Measurements from ENCODE around the gene PLPP1. TPM values are rescaled to one million over a fixed set of nuclear protein-coding genes. Genes with fewer than 3 reads are reported as not detected.

Gene PLPP1
- total and polyA plus RNA-seq, 2 of the 8 experiments (the other 6 are each of a cell fraction or from before 2014, with no cell fraction given), result 43.7 to 91.3 TPM

DNA sequence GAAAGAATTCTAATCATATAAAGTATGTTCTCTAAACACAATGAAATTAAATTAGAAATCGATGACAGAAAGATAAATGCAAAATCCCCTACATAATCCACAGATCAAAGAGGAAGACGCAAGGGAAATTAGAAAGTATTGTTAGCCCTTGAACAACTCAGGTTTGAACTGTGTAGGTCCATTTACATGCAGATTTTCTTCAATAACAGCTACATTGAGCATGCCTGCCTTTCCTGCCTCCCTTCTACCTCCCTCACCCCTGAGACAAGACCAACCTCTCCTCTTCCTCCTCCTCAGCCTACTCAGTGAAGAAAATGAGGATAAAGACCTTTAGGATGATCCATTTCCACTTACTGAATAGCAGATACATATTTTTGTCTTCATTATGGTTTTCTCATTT is 75.2 kb downstream of the PLPP1 start (continued):
- TF ChIP-seq, protein P1, sequence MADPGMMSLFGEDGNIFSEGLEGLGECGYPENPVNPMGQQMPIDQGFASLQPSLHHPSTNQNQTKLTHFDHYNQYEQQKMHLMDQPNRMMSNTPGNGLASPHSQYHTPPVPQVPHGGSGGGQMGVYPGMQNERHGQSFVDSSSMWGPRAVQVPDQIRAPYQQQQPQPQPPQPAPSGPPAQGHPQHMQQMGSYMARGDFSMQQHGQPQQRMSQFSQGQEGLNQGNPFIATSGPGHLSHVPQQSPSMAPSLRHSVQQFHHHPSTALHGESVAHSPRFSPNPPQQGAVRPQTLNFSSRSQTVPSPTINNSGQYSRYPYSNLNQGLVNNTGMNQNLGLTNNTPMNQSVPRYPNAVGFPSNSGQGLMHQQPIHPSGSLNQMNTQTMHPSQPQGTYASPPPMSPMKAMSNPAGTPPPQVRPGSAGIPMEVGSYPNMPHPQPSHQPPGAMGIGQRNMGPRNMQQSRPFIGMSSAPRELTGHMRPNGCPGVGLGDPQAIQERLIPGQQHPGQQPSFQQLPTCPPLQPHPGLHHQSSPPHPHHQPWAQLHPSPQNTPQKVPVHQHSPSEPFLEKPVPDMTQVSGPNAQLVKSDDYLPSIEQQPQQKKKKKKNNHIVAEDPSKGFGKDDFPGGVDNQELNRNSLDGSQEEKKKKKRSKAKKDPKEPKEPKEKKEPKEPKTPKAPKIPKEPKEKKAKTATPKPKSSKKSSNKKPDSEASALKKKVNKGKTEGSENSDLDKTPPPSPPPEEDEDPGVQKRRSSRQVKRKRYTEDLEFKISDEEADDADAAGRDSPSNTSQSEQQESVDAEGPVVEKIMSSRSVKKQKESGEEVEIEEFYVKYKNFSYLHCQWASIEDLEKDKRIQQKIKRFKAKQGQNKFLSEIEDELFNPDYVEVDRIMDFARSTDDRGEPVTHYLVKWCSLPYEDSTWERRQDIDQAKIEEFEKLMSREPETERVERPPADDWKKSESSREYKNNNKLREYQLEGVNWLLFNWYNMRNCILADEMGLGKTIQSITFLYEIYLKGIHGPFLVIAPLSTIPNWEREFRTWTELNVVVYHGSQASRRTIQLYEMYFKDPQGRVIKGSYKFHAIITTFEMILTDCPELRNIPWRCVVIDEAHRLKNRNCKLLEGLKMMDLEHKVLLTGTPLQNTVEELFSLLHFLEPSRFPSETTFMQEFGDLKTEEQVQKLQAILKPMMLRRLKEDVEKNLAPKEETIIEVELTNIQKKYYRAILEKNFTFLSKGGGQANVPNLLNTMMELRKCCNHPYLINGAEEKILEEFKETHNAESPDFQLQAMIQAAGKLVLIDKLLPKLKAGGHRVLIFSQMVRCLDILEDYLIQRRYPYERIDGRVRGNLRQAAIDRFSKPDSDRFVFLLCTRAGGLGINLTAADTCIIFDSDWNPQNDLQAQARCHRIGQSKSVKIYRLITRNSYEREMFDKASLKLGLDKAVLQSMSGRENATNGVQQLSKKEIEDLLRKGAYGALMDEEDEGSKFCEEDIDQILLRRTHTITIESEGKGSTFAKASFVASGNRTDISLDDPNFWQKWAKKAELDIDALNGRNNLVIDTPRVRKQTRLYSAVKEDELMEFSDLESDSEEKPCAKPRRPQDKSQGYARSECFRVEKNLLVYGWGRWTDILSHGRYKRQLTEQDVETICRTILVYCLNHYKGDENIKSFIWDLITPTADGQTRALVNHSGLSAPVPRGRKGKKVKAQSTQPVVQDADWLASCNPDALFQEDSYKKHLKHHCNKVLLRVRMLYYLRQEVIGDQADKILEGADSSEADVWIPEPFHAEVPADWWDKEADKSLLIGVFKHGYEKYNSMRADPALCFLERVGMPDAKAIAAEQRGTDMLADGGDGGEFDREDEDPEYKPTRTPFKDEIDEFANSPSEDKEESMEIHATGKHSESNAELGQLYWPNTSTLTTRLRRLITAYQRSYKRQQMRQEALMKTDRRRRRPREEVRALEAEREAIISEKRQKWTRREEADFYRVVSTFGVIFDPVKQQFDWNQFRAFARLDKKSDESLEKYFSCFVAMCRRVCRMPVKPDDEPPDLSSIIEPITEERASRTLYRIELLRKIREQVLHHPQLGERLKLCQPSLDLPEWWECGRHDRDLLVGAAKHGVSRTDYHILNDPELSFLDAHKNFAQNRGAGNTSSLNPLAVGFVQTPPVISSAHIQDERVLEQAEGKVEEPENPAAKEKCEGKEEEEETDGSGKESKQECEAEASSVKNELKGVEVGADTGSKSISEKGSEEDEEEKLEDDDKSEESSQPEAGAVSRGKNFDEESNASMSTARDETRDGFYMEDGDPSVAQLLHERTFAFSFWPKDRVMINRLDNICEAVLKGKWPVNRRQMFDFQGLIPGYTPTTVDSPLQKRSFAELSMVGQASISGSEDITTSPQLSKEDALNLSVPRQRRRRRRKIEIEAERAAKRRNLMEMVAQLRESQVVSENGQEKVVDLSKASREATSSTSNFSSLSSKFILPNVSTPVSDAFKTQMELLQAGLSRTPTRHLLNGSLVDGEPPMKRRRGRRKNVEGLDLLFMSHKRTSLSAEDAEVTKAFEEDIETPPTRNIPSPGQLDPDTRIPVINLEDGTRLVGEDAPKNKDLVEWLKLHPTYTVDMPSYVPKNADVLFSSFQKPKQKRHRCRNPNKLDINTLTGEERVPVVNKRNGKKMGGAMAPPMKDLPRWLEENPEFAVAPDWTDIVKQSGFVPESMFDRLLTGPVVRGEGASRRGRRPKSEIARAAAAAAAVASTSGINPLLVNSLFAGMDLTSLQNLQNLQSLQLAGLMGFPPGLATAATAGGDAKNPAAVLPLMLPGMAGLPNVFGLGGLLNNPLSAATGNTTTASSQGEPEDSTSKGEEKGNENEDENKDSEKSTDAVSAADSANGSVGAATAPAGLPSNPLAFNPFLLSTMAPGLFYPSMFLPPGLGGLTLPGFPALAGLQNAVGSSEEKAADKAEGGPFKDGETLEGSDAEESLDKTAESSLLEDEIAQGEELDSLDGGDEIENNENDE (IDR thresholded peaks at IDR 0.05; ENCODE audit: insufficient replicate concordance, low read length), result no peak
- TF ChIP-seq KDM1A (IDR thresholded peaks at IDR 0.05; ENCODE audit: borderline replicate concordance, low read length), result no peak
- no peak for TF ChIP-seq BCL11A (IDR thresholded peaks at IDR 0.05; ENCODE audit: low read depth in 2 of 2, low read length in 2 of 2)
- TF ChIP-seq EP300 (IDR thresholded peaks at IDR 0.05; ENCODE audit: borderline replicate concordance in 1 of 2, low read depth in 2 of 2, low read length in 2 of 2), result no peak
- TF ChIP-seq JUN (IDR thresholded peaks at IDR 0.05; ENCODE audit: low read depth, low read length), result no peak
- no peak for TF ChIP-seq HDAC6 (IDR thresholded peaks at IDR 0.05; ENCODE audit: low read depth, low read length)
- no peak for TF ChIP-seq RBBP5 (IDR thresholded peaks at IDR 0.05; ENCODE audit: borderline replicate concordance, low read depth, low read length)
- no peak for TF ChIP-seq TCF12 (IDR thresholded peaks at IDR 0.05; ENCODE audit: low read depth, low read length)

All from H1 (cell line).